Neutrophil (primary cell): ENCODE measurements around the gene MAPK4.
"Not testable (repeated sequence)": the region's sequence is repeated elsewhere in the genome, so short reads cannot be mapped to it uniquely, and the experiment has no call there.

Source experiments
- H3K27ac ChIP-seq: fragments of 200-600 bp; sonication (generic); 2 replicates; pipeline ENCODE4 v1.5.1; 2016; ENCODE audit warnings: mild to moderate bottlenecking, moderate library complexity
- H3K27me3 ChIP-seq: fragments of 200-600 bp; sonication (generic); 2 replicates; pipeline ENCODE4 v1.6.0; 2016; ENCODE audit warnings: mild to moderate bottlenecking
- H3K36me3 ChIP-seq: fragments of 200-600 bp; sonication (generic); 2 replicates; pipeline ENCODE4 v1.5.1; 2017
- H3K4me1 ChIP-seq, 2 experiments: fragments of 200-600 bp in 1 of 2; sonication (generic) in 1 of 2; 1 replicate in 1 of 2; 2 replicates in 1 of 2; pipeline versions ENCODE4 v1.5.1 to v1.6.1; 2013 to 2016; ENCODE audit warnings: low read depth in 1 of 2, low read length in 1 of 2, mild to moderate bottlenecking in 1 of 2, moderate library complexity in 1 of 2; ENCODE audit not compliant: control insufficient read depth in 1 of 2, insufficient read depth in 1 of 2
- H3K4me3 ChIP-seq, 2 experiments: fragments of 200-600 bp in 1 of 2; sonication (generic) in 1 of 2; 1 replicate in 1 of 2; 2 replicates in 1 of 2; pipeline ENCODE4 v1.5.1; 2013 to 2016; ENCODE audit warnings: low read depth in 1 of 2, low read length in 1 of 2, mild to moderate bottlenecking in 1 of 2, moderate library complexity in 1 of 2
- H3K9me3 ChIP-seq: fragments of 200-600 bp; sonication (generic); 2 replicates; pipeline ENCODE4 v1.5.1; 2016
- TF ChIP-seq, protein P1 (sequence below): fragments of 200-600 bp; sonication (generic); IDR thresholded peaks from 2 replicates; pipeline ENCODE4 v1.5.1; 2016; ENCODE audit warnings: antibody characterized with exemption

MAPK4 gene

DNA sequence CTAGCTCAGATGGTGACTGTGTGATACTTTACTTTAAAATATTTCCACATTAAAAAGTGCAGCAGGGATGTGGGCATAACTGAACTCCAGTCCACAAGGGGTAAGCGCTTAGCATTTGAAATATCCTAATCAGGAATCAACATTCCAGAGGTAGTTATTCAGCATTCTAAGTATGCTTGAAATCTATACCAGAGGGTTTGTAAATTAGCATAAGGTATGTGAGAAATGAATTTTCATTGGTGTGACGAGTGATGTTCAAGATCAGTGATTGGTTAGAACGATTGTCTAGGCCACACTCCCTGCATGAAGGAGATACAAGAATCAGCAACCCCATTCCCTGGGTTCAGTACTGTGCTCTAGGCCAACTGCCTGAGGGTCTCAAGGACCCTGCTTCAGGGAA is 42.6 kb downstream of the MAPK4 start:
- Histone ChIP-seq H3K9me3 (no peaks in the 10 kb centered on the region), H3K27ac (no peak overlapping the region), H3K4me3 (no peak overlapping the region), H3K27me3 (no peaks in the 10 kb centered on the region), H3K36me3 (no peaks in the 10 kb centered on the region), H3K4me1 (no peaks in the 10 kb centered on the region)
- TF ChIP-seq, protein P1, sequence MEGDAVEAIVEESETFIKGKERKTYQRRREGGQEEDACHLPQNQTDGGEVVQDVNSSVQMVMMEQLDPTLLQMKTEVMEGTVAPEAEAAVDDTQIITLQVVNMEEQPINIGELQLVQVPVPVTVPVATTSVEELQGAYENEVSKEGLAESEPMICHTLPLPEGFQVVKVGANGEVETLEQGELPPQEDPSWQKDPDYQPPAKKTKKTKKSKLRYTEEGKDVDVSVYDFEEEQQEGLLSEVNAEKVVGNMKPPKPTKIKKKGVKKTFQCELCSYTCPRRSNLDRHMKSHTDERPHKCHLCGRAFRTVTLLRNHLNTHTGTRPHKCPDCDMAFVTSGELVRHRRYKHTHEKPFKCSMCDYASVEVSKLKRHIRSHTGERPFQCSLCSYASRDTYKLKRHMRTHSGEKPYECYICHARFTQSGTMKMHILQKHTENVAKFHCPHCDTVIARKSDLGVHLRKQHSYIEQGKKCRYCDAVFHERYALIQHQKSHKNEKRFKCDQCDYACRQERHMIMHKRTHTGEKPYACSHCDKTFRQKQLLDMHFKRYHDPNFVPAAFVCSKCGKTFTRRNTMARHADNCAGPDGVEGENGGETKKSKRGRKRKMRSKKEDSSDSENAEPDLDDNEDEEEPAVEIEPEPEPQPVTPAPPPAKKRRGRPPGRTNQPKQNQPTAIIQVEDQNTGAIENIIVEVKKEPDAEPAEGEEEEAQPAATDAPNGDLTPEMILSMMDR, result no peak

DNA sequence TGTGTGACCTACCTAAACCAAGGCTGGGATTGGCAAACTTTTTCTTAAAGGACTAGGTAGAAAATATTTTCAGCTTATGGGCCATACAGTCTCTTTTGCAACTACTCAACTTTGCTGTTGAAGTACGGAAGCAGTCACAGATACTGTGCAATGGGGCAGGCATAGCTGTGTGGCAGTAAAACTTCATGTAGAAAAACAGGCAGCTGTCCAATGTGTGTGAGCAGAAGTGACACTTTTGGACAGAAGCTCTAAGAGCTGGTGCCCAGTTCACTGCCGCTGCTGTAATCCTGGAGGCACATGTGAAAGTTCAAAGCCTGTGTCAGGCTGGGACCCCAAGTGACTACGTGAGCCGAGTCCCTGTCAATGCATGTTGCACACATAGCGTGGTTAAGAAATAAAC is 46.7 kb downstream of the MAPK4 start:
- Histone ChIP-seq H3K36me3 (no peaks in the 10 kb centered on the region), H3K27me3 (no peaks in the 10 kb centered on the region), H3K27ac (no peak overlapping the region), H3K9me3 (no peaks in the 10 kb centered on the region), H3K4me1 (no peaks in the 10 kb centered on the region), H3K4me3 (no peak overlapping the region)
- TF ChIP-seq, protein P1, result no peak

DNA sequence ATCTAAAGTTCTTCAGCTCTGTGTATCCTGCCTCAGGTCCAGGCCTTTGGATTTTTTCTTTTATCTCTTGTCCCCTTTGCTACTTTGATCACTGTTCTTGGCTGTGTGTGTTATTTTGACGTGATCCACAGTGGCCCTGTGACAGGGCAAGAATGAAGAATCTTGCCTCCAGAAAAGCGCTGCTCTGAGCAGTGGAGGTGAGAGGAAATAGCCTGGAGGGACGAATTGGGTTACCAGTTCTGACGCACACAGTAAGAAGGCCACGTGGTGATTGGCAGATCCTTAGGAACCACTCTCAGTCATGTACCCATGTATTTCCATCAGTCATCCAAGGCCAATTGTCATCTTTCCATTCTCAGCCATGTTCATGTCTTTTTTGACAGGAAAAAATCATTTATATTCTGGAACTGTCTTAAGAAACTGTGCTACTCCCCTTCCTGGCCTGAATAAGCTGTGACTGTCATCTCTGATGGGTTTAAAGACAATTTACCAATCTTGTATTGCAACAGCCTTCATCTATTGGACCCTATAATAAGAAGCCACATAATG is 47.6 kb downstream of the MAPK4 start:
- no peaks in the 10 kb centered on the region for H3K9me3 ChIP-seq
- H3K36me3 ChIP-seq, result no peaks in the 10 kb centered on the region
- H3K4me3 ChIP-seq, result no peak overlapping the region
- TF ChIP-seq, protein P1, result no peak
- H3K27ac ChIP-seq, result no peak overlapping the region
- H3K27me3 ChIP-seq, result no peaks in the 10 kb centered on the region
- H3K4me1 ChIP-seq, result no peaks in the 10 kb centered on the region

DNA sequence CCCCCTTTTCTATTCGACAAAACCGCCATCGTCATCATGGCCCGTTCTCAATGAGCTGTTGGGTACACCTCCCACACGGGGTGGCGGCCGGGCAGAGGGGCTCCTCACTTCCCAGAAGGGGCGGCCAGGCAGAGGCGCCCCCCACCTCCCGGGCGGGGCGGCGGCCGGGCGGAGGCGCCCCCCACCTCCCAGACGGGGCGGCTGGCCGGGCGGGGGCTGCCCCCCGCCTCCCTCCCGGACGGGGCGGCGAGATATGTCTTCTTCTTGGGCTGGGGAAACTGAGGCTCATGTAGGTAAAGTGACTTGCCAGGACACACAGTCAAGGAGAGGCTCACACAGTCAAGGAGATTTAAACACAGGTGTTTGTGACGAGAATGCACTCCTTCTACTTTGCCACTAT is 49.3 kb downstream of the MAPK4 start:
- not testable (repeated sequence) for H3K36me3 ChIP-seq, H3K27ac ChIP-seq, H3K4me1 ChIP-seq, H3K9me3 ChIP-seq, H3K27me3 ChIP-seq, H3K4me3 ChIP-seq

DNA sequence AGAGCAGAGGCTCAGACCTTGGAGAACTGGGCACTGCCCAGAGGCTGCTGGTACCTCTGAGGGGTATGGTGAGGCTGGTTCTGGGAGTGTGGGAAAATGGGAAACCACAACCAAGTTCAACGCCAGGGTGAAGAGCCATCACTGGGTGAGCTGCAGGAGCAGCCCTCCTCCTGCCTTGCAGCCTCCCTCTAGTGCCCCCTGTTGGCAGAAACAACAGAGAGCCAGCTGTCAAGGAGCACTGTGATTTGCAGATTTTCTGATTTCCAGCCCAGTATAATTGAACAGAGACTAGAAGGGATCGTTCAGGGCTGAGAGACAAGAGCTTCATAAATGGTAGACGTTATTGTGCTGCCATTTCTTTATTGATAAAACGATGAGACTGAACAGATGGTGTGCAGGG is 50.5 kb downstream of the MAPK4 start:
- Histone ChIP-seq H3K27me3 (no peaks in the 10 kb centered on the region), H3K4me3 (no peak overlapping the region), H3K27ac (no peak overlapping the region), H3K4me1 (no peaks in the 10 kb centered on the region), H3K36me3 (no peaks in the 10 kb centered on the region), H3K9me3 (no peaks in the 10 kb centered on the region)
- TF ChIP-seq, protein P1, result no peak

DNA sequence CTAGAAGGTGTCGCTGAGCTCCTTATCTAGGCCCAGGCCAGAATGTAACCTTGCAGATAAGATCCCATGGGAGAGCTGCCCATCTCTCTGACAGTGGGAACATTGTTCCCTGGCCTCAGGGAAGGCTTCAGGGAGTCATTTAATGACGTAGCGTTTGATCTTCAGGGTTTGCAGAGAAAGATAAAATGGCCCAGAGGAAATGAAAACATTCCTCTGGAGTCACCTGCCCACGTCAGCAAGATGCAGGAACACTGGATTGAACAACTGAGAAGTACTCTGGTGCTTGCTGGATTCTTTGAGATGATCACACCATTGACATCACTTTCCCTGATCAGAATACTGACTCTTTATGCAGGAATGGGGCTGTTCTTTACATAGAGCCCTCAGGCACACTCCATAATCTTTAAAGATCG is 51.6 kb downstream of the MAPK4 start:
- Histone ChIP-seq H3K9me3 (no peaks in the 10 kb centered on the region), H3K36me3 (no peaks in the 10 kb centered on the region), H3K27me3 (no peaks in the 10 kb centered on the region), H3K4me3 (no peak overlapping the region), H3K27ac (no peak overlapping the region), H3K4me1 (no peaks in the 10 kb centered on the region)
- TF ChIP-seq, protein P1, result no peak
